ENCODE measurements around the gene HAPSTR1.

GRCh38 chr16:9092282-9092977 is 986 bp downstream of the HAPSTR1 start:
- TF ChIP-seq POLR2AphosphoS5 (IDR thresholded peaks at IDR 0.05; ENCODE audit: low read depth, low read length): no peak
- TF ChIP-seq BRCA1 (IDR thresholded peaks at IDR 0.05; ENCODE audit: low read depth, low read length): no peak
- TF ChIP-seq HDAC6 (IDR thresholded peaks at IDR 0.05; ENCODE audit: low read depth, low read length): no peak
- TF ChIP-seq EP300 (IDR thresholded peaks at IDR 0.05; ENCODE audit: borderline replicate concordance in 1 of 2, low read depth in 2 of 2, low read length in 2 of 2): no peak

Data from H1 (cell line).